ENCODE results near the gene KIAA1958.

- TF ChIP-seq L3MBTL2 (conservative IDR thresholded peaks at IDR 0.05) (no peak), TARDBP (IDR thresholded peaks at IDR 0.05) (no peak), BHLHE40 (IDR thresholded peaks at IDR 0.05; ENCODE audit: borderline replicate concordance) (no peak), SP1 (IDR thresholded peaks at IDR 0.05) (no peak), FOXM1 (IDR thresholded peaks at IDR 0.05; ENCODE audit: borderline replicate concordance) (no peak), HDGF (IDR thresholded peaks at IDR 0.05; ENCODE audit: borderline replicate concordance) (no peak), LEF1 (IDR thresholded peaks at IDR 0.05; ENCODE audit: borderline replicate concordance) (no peak), NFRKB (IDR thresholded peaks at IDR 0.05) (no peak), SUZ12 (IDR thresholded peaks at IDR 0.05) (no peak)
Observed at GRCh38 chr9:112700085-112700484, 213.5 kb downstream of the KIAA1958 start.
